GM23338 (cell line): ENCODE data around the gene BCHE. TPM values are rescaled to one million over a fixed set of nuclear protein-coding genes. Genes with fewer than 3 reads are reported as not detected.

Experiments used
- ATAC-seq: fragments of 200-7000 bp; cut with Tn5 transposase; 3 replicates; pipeline ENCODE4 v1.9.1; 2020
- DNase-seq: peaks from one replicate; pipeline ENCODE4 v3.0.0-alpha.2; 2015; ENCODE audit warnings: low spot score
- H2AFZ ChIP-seq: fragments of 200-600 bp; sonication (generic); 2 replicates; pipeline ENCODE4 v1.8.0; 2016; ENCODE audit warnings: antibody characterized with exemption, mild to moderate bottlenecking, moderate library complexity
- H3F3A ChIP-seq: fragments of 200-600 bp; sonication (generic); replicated peaks from 2 replicates; pipeline ENCODE4 v1.8.0; 2017; ENCODE audit warnings: antibody characterized with exemption, mixed run types, low read depth
- H3K27ac ChIP-seq: fragments of 200-600 bp; sonication (generic); 2 replicates; pipeline ENCODE4 v1.6.1; 2016; ENCODE audit warnings: low read depth
- H3K27me3 ChIP-seq: fragments of 200-600 bp; sonication (generic); 2 replicates; pipeline ENCODE4 v1.8.0; 2016; ENCODE audit warnings: mild to moderate bottlenecking, mixed run types, moderate library complexity; ENCODE audit not compliant: insufficient read depth
- H3K36me3 ChIP-seq: fragments of 200-600 bp; sonication (generic); 2 replicates; pipeline ENCODE4 v1.8.0; 2016; ENCODE audit warnings: mild to moderate bottlenecking; ENCODE audit not compliant: insufficient read depth
- H3K4me1 ChIP-seq: fragments of 200-600 bp; sonication (generic); 2 replicates; pipeline ENCODE4 v1.8.0; 2016; ENCODE audit warnings: mild to moderate bottlenecking, moderate library complexity; ENCODE audit not compliant: insufficient read depth
- H3K4me2 ChIP-seq: fragments of 200-600 bp; sonication (generic); 2 replicates; pipeline ENCODE4 v1.7.1; 2017; ENCODE audit warnings: mixed run types
- H3K4me3 ChIP-seq: fragments of 200-600 bp; sonication (generic); 2 replicates; pipeline ENCODE4 v1.6.1; 2016; ENCODE audit warnings: mixed run types
- H3K79me2 ChIP-seq: fragments of 200-600 bp; sonication (generic); replicated peaks from 2 replicates; pipeline ENCODE4 v1.8.0; 2017; ENCODE audit warnings: mild to moderate bottlenecking; ENCODE audit not compliant: insufficient read depth
- H3K9me2 ChIP-seq: fragments of 200-600 bp; sonication (generic); 2 replicates; pipeline ENCODE4 v1.8.0; 2017; ENCODE audit not compliant: insufficient read depth
- H4K20me1 ChIP-seq: fragments of 200-600 bp; sonication (generic); replicated peaks from 2 replicates; pipeline ENCODE4 v1.8.0; 2017; ENCODE audit warnings: mild to moderate bottlenecking; ENCODE audit not compliant: insufficient read depth
- H3K27ac Mint-ChIP-seq: 2 replicates; pipeline ENCODE4 v1.8.0; 2020; ENCODE audit warnings: inconsistent platforms, mild to moderate bottlenecking, moderate library complexity, mixed read lengths
- H3K27me3 Mint-ChIP-seq: 3 replicates; pipeline ENCODE4 v1.8.0; 2022; ENCODE audit warnings: low read depth, mild to moderate bottlenecking, moderate library complexity, mixed read lengths, inconsistent platforms; ENCODE audit not compliant: insufficient read depth, poor library complexity
- H3K36me3 Mint-ChIP-seq: 3 replicates; pipeline ENCODE4 v1.8.0; 2021; ENCODE audit warnings: low read depth, mild to moderate bottlenecking, inconsistent platforms, moderate library complexity, mixed read lengths
- H3K4me1 Mint-ChIP-seq: 3 replicates; pipeline ENCODE4 v1.8.0; 2020; ENCODE audit warnings: mild to moderate bottlenecking, inconsistent platforms, mixed read lengths
- H3K4me3 Mint-ChIP-seq: 3 replicates; pipeline ENCODE4 v1.8.0; 2021; ENCODE audit warnings: moderate library complexity, mild to moderate bottlenecking, inconsistent platforms, mixed read lengths
- H3K9me3 Mint-ChIP-seq: 3 replicates; pipeline ENCODE4 v1.8.0; 2020; ENCODE audit warnings: moderate library complexity, mild to moderate bottlenecking, inconsistent platforms, mixed read lengths
- CREB1 ChIP-seq: fragments of 250-450 bp; sonication (Bioruptor Pico); IDR thresholded peaks from 2 replicates; pipeline ENCODE4 v1.5.0; 2020; ENCODE audit warnings: low read depth, mild to moderate bottlenecking, moderate library complexity
- ETS1 ChIP-seq: IDR thresholded peaks from 2 replicates; pipeline ENCODE4 v1.6.1; 2016; ENCODE audit warnings: antibody characterized with exemption
- EZH2 ChIP-seq: fragments of 200-600 bp; sonication (generic); IDR thresholded peaks from one replicate; pipeline ENCODE4 v1.8.0; 2017; ENCODE audit warnings: antibody characterized with exemption, mild to moderate bottlenecking, low read depth; ENCODE audit not compliant: unreplicated experiment
- EZH2phosphoT487 ChIP-seq: fragments of 200-600 bp; sonication (generic); IDR thresholded peaks from one replicate; pipeline ENCODE4 v1.8.1; 2018; ENCODE audit warnings: antibody characterized with exemption; ENCODE audit not compliant: unreplicated experiment
- JUNB ChIP-seq: IDR thresholded peaks from one replicate; pipeline ENCODE4 v1.6.1; 2016; ENCODE audit warnings: antibody characterized with exemption; ENCODE audit not compliant: unreplicated experiment
- NANOG ChIP-seq: IDR thresholded peaks from 2 replicates; pipeline ENCODE4 v1.6.1; 2016; ENCODE audit warnings: antibody characterized with exemption, borderline replicate concordance
- POLR2AphosphoS5 ChIP-seq: IDR thresholded peaks from 2 replicates; pipeline ENCODE4 v1.6.1; 2016; ENCODE audit warnings: antibody characterized with exemption, low read depth
- STAT1 ChIP-seq: IDR thresholded peaks from one replicate; pipeline ENCODE4 v1.6.1; 2016; ENCODE audit warnings: antibody characterized with exemption; ENCODE audit not compliant: unreplicated experiment
- ZNF114 ChIP-seq: fragments of 250-450 bp; sonication (Bioruptor Pico); IDR thresholded peaks from 2 replicates; pipeline ENCODE4 v1.5.0; 2020; ENCODE audit warnings: mild to moderate bottlenecking, moderate library complexity
- ZNF331 ChIP-seq: fragments of 250-450 bp; sonication (Bioruptor Pico); IDR thresholded peaks from 2 replicates; pipeline ENCODE4 v1.5.0; 2020; ENCODE audit warnings: low read depth, mild to moderate bottlenecking, moderate library complexity
- polyA plus RNA-seq: library from polyadenylated mRNA; unstranded; fragments of >200 nt; fragmentation: Nextera tagmentation; extraction: Ambion mirVana; gene quantifications from 2 replicates; pipeline ENCODE4 v1.2.1, GENCODE V29; 2016
- total RNA-seq: library from RNA; depleted of rRNA; stranded (reverse); fragments of >200 nt; shearing (Covaris generic); gene quantifications from 2 replicates; pipeline ENCODE4 v1.2.3, GENCODE V29; 2014
- TF ChIP-seq, protein P1 (sequence below): fragments of 250-450 bp; sonication (Bioruptor Pico); IDR thresholded peaks from 2 replicates; pipeline ENCODE4 v1.5.0; 2020; ENCODE audit warnings: mild to moderate bottlenecking, moderate library complexity
- TF ChIP-seq, protein P2 (sequence below): IDR thresholded peaks from one replicate; pipeline ENCODE4 v1.6.1; 2018; ENCODE audit warnings: antibody characterized with exemption; ENCODE audit not compliant: unreplicated experiment

Gene BCHE
- total and polyA plus RNA-seq, 2 experiments from 2014 or later = 0.73 to 1.1 TPM

DNA sequence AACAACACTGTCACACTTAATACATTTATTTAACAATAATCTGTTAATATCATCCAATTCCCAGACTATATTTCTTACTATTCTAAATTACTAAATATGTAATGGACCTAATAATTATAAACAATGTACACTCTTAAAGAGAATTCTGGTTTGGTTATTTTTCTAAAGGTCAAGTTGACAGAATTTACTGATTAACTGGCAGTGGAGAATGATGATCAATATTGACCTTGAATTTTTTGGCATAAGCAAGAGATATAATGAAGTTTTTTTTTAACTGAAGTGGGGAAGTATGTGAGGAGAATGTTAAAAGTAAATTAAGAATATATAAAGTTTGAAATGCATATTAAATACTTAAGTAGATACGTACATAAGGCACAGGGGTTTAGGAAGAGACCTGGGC, 33.8 kb downstream of the BCHE start:
- Histone ChIP-seq H3K4me3 (no peak overlapping the region), H3K27me3 (no peaks in the 10 kb centered on the region), H3K79me2 (no peaks in the 10 kb centered on the region), H4K20me1 (no peaks in the 10 kb centered on the region), H3K9me2 (no peaks in the 10 kb centered on the region), H3K4me2 (no peak overlapping the region), H2AFZ (no peak overlapping the region), H3K4me1 (no peaks in the 10 kb centered on the region), H3K36me3 (no peaks in the 10 kb centered on the region), H3K27ac (no peak overlapping the region), H3F3A (no peaks in the 10 kb centered on the region)
- H3K36me3 Mint-ChIP-seq = no peaks in the 10 kb centered on the region
- no peaks in the 10 kb centered on the region for H3K4me1 Mint-ChIP-seq
- H3K9me3 Mint-ChIP-seq = no peaks in the 10 kb centered on the region
- no peak for DNase-seq
- TF ChIP-seq NANOG (no peak), CREB1 (CRISPR knock-in tag) (no peak)
- H3K27me3 Mint-ChIP-seq = no peaks in the 10 kb centered on the region
- no peak for ATAC-seq
- no peak overlapping the region for H3K4me3 Mint-ChIP-seq
- no peak overlapping the region for H3K27ac Mint-ChIP-seq

- no peak for DNase-seq
- H3K27me3 Mint-ChIP-seq = no peaks in the 10 kb centered on the region
- no peaks in the 10 kb centered on the region for H3K9me2 ChIP-seq
- no peaks in the 10 kb centered on the region for H3K9me3 Mint-ChIP-seq
- H3K4me1 Mint-ChIP-seq = no peaks in the 10 kb centered on the region
- no peaks in the 10 kb centered on the region for H3F3A ChIP-seq
- no peak overlapping the region for H3K4me3 ChIP-seq
- H3K4me2 ChIP-seq = no peak overlapping the region
- no peaks in the 10 kb centered on the region for H3K79me2 ChIP-seq
- no peaks in the 10 kb centered on the region for H3K36me3 ChIP-seq
- H3K4me1 ChIP-seq = no peaks in the 10 kb centered on the region
- no peak for ATAC-seq
- H4K20me1 ChIP-seq = no peaks in the 10 kb centered on the region
- no peaks in the 10 kb centered on the region for H3K27me3 ChIP-seq
- H3K36me3 Mint-ChIP-seq = no peaks in the 10 kb centered on the region
- H2AFZ ChIP-seq = no peak overlapping the region
- no peak overlapping the region for H3K27ac ChIP-seq
- H3K4me3 Mint-ChIP-seq = no peak overlapping the region
- H3K27ac Mint-ChIP-seq = no peak overlapping the region
- TF ChIP-seq, protein P1, sequence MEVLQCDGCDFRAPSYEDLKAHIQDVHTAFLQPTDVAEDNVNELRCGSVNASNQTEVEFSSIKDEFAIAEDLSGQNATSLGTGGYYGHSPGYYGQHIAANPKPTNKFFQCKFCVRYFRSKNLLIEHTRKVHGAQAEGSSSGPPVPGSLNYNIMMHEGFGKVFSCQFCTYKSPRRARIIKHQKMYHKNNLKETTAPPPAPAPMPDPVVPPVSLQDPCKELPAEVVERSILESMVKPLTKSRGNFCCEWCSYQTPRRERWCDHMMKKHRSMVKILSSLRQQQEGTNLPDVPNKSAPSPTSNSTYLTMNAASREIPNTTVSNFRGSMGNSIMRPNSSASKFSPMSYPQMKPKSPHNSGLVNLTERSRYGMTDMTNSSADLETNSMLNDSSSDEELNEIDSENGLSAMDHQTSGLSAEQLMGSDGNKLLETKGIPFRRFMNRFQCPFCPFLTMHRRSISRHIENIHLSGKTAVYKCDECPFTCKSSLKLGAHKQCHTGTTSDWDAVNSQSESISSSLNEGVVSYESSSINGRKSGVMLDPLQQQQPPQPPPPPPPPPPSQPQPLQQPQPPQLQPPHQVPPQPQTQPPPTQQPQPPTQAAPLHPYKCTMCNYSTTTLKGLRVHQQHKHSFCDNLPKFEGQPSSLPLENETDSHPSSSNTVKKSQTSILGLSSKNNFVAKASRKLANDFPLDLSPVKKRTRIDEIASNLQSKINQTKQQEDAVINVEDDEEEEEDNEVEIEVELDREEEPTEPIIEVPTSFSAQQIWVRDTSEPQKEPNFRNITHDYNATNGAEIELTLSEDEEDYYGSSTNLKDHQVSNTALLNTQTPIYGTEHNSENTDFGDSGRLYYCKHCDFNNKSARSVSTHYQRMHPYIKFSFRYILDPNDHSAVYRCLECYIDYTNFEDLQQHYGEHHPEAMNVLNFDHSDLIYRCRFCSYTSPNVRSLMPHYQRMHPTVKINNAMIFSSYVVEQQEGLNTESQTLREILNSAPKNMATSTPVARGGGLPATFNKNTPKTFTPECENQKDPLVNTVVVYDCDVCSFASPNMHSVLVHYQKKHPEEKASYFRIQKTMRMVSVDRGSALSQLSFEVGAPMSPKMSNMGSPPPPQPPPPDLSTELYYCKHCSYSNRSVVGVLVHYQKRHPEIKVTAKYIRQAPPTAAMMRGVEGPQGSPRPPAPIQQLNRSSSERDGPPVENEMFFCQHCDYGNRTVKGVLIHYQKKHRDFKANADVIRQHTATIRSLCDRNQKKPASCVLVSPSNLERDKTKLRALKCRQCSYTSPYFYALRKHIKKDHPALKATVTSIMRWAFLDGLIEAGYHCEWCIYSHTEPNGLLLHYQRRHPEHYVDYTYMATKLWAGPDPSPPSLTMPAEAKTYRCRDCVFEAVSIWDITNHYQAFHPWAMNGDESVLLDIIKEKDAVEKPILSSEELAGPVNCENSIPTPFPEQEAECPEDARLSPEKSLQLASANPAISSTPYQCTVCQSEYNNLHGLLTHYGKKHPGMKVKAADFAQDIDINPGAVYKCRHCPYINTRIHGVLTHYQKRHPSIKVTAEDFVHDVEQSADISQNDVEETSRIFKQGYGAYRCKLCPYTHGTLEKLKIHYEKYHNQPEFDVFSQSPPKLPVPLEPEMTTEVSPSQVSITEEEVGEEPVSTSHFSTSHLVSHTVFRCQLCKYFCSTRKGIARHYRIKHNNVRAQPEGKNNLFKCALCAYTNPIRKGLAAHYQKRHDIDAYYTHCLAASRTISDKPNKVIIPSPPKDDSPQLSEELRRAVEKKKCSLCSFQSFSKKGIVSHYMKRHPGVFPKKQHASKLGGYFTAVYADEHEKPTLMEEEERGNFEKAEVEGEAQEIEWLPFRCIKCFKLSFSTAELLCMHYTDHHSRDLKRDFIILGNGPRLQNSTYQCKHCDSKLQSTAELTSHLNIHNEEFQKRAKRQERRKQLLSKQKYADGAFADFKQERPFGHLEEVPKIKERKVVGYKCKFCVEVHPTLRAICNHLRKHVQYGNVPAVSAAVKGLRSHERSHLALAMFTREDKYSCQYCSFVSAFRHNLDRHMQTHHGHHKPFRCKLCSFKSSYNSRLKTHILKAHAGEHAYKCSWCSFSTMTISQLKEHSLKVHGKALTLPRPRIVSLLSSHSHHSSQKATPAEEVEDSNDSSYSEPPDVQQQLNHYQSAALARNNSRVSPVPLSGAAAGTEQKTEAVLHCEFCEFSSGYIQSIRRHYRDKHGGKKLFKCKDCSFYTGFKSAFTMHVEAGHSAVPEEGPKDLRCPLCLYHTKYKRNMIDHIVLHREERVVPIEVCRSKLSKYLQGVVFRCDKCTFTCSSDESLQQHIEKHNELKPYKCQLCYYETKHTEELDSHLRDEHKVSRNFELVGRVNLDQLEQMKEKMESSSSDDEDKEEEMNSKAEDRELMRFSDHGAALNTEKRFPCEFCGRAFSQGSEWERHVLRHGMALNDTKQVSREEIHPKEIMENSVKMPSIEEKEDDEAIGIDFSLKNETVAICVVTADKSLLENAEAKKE (CRISPR knock-in tag) = no peak
- no peak for TF ChIP-seq STAT1
- no peak for TF ChIP-seq CREB1 (CRISPR knock-in tag)
- TF ChIP-seq JUNB = no peak
- no peak for TF ChIP-seq ZNF331 (CRISPR knock-in tag)
- TF ChIP-seq, protein P2, sequence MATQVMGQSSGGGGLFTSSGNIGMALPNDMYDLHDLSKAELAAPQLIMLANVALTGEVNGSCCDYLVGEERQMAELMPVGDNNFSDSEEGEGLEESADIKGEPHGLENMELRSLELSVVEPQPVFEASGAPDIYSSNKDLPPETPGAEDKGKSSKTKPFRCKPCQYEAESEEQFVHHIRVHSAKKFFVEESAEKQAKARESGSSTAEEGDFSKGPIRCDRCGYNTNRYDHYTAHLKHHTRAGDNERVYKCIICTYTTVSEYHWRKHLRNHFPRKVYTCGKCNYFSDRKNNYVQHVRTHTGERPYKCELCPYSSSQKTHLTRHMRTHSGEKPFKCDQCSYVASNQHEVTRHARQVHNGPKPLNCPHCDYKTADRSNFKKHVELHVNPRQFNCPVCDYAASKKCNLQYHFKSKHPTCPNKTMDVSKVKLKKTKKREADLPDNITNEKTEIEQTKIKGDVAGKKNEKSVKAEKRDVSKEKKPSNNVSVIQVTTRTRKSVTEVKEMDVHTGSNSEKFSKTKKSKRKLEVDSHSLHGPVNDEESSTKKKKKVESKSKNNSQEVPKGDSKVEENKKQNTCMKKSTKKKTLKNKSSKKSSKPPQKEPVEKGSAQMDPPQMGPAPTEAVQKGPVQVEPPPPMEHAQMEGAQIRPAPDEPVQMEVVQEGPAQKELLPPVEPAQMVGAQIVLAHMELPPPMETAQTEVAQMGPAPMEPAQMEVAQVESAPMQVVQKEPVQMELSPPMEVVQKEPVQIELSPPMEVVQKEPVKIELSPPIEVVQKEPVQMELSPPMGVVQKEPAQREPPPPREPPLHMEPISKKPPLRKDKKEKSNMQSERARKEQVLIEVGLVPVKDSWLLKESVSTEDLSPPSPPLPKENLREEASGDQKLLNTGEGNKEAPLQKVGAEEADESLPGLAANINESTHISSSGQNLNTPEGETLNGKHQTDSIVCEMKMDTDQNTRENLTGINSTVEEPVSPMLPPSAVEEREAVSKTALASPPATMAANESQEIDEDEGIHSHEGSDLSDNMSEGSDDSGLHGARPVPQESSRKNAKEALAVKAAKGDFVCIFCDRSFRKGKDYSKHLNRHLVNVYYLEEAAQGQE = no peak
- no peak for TF ChIP-seq POLR2AphosphoS5
- no peak for TF ChIP-seq EZH2phosphoT487
- no peak for TF ChIP-seq EZH2
- no peak for TF ChIP-seq NANOG
- TF ChIP-seq ZNF114 (CRISPR knock-in tag) = no peak
- TF ChIP-seq ETS1 = no peak
Measured at GRCh38 chr3:165800970-165801369, 36.3 kb downstream of the BCHE start.
